ENCODE data around the gene EPHB1.

EPHB1 gene

GRCh38 chr3:134885877-134886621, 91.0 kb downstream of the EPHB1 start:
- DNase-seq: no peak

- no peak for DNase-seq
Measured at GRCh38 chr3:134886991-134887390, 91.9 kb downstream of the EPHB1 start.

- no peak for DNase-seq
Measured at GRCh38 chr3:134887536-134887935, 92.5 kb downstream of the EPHB1 start.

GRCh38 chr3:134892326-134892725, 97.3 kb downstream of the EPHB1 start:
- no peak for DNase-seq

- no peak for DNase-seq
Measured at GRCh38 chr3:134892761-134893160, 97.7 kb downstream of the EPHB1 start.

GRCh38 chr3:134894533-134894932, 99.5 kb downstream of the EPHB1 start:
- DNase-seq: no peak

- DNase-seq: no peak
Measured at GRCh38 chr3:134895181-134895580, 100.1 kb downstream of the EPHB1 start.

- DNase-seq: no peak
Measured at GRCh38 chr3:134896141-134896540, 101.1 kb downstream of the EPHB1 start.

GRCh38 chr3:134896696-134897095, 101.6 kb downstream of the EPHB1 start:
- no peak for DNase-seq

- no peak for DNase-seq
Measured at GRCh38 chr3:134897391-134898141, 102.5 kb downstream of the EPHB1 start.

GRCh38 chr3:134898181-134898754, 103.2 kb downstream of the EPHB1 start:
- no peak for DNase-seq

- DNase-seq: no peak
Measured at GRCh38 chr3:134899786-134900185, 104.7 kb downstream of the EPHB1 start.

- DNase-seq: no peak
Measured at GRCh38 chr3:134900482-134900881, 105.4 kb downstream of the EPHB1 start.

- DNase-seq: no peak
Measured at GRCh38 chr3:134901461-134901860, 106.4 kb downstream of the EPHB1 start.

- no peak for DNase-seq
Measured at GRCh38 chr3:134903837-134904236, 108.8 kb downstream of the EPHB1 start.

GRCh38 chr3:134904241-134904771, 109.2 kb downstream of the EPHB1 start:
- no peak for DNase-seq

- DNase-seq: no peak
Measured at GRCh38 chr3:134904776-134905646, 110.0 kb downstream of the EPHB1 start.

GRCh38 chr3:134905647-134905935, 110.5 kb downstream of the EPHB1 start:
- no peak for DNase-seq

GRCh38 chr3:134908271-134908670, 113.2 kb downstream of the EPHB1 start:
- DNase-seq: no peak

GRCh38 chr3:134910026-134910425, 115.0 kb downstream of the EPHB1 start:
- DNase-seq: no peak

GRCh38 chr3:134911586-134912548, 116.8 kb downstream of the EPHB1 start:
- no peak for DNase-seq
